Lung (tissue), 12 donors: ENCODE results near the gene TMEM129. TPM values are rescaled to one million over a fixed set of nuclear protein-coding genes. Genes with fewer than 3 reads are reported as not detected.

ENCODE experiments used
- ATAC-seq: fragments of 200-7000 bp; cut with Tn5 transposase; one replicate; pipeline ENCODE4 v1.9.1; 2020; ENCODE audit warnings: moderate number of reproducible peaks; ENCODE audit not compliant: insufficient read depth, low FRiP score
- DNase-seq, 3 donors: peaks; one replicate each; pipeline ENCODE4 v3.0.0-alpha.2; 2013 to 2017
- H3K27ac ChIP-seq, 2 donors: one replicate each; pipeline ENCODE4 v1.5.1; 2013; ENCODE audit warnings: mild to moderate bottlenecking in 2 of 2, moderate library complexity in 2 of 2, control low read depth in 1 of 2, inconsistent platforms in 1 of 2, low read depth in 1 of 2, low read length in 1 of 2
- H3K27me3 ChIP-seq, 3 donors: one replicate each; pipeline ENCODE4 v1.5.1; 2013; ENCODE audit warnings: low read length in 2 of 3; ENCODE audit not compliant: control insufficient read depth in 3 of 3, insufficient read depth in 3 of 3
- H3K36me3 ChIP-seq, 4 donors: one replicate each; pipeline ENCODE4 v1.5.1; 2013; ENCODE audit warnings: low read length in 4 of 4, mild to moderate bottlenecking in 1 of 4, moderate library complexity in 1 of 4; ENCODE audit not compliant: control insufficient read depth in 4 of 4, insufficient read depth in 4 of 4
- H3K4me1 ChIP-seq, 5 donors: one replicate each; pipeline ENCODE4 v1.5.1; 2013; ENCODE audit warnings: low read length in 5 of 5, mild to moderate bottlenecking in 2 of 5, moderate library complexity in 1 of 5; ENCODE audit not compliant: control insufficient read depth in 5 of 5, insufficient read depth in 5 of 5
- H3K4me3 ChIP-seq: one replicate; pipeline ENCODE4 v1.5.1; 2013; ENCODE audit warnings: mild to moderate bottlenecking, control low read depth, moderate library complexity
- H3K9ac ChIP-seq, 2 donors: one replicate each; pipeline ENCODE4 v1.5.1; 2013; ENCODE audit warnings: low read length in 2 of 2, control low read depth in 1 of 2; ENCODE audit not compliant: insufficient read depth in 1 of 2
- H3K9me3 ChIP-seq, 4 donors: one replicate each; pipeline ENCODE4 v1.5.1; 2013; ENCODE audit warnings: low read length in 3 of 4, mild to moderate bottlenecking in 1 of 4, moderate library complexity in 1 of 4; ENCODE audit not compliant: control insufficient read depth in 4 of 4, insufficient read depth in 3 of 4
- WGBS, 2 donors: extraction: QIAGEN DNeasy Blood & Tissue Kit; methylation state at CpG; one replicate each; pipeline ENCODE4 v1.1.7; 2013; 5-methylcytosine and 5-hydroxymethylcytosine counted together
- polyA plus RNA-seq, 2 donors: library from polyadenylated mRNA; stranded (reverse); fragments of 200-250 nt; gene quantifications; one replicate each; pipeline ENCODE4 v1.2.1, GENCODE V29; 2013
- total RNA-seq, 2 donors: library from RNA; depleted of rRNA in 1 of 2; stranded (reverse); fragments of >200 nt in 1 of 2; gene quantifications; one replicate each; pipeline ENCODE4 v1.2.1, GENCODE V29; 2014 to 2021
- TF ChIP-seq, protein P1 (sequence below): IDR thresholded peaks from 2 replicates; pipeline ENCODE4 v1.5.1; 2012; ENCODE audit warnings: mild to moderate bottlenecking; ENCODE audit errors: control extremely low read depth, extremely low read depth
- donor health status: control.
- donor health status: control.
- donor health status: Bipolar disorder and iron deficiency.
- donor health status: healthy.
- donor health status: DM: yes; HTN: yes; CAD: no.

TMEM129 gene
- total and polyA plus RNA-seq, 4 donors, result 16.6 to 45.2 (median 37.8) TPM

DNA sequence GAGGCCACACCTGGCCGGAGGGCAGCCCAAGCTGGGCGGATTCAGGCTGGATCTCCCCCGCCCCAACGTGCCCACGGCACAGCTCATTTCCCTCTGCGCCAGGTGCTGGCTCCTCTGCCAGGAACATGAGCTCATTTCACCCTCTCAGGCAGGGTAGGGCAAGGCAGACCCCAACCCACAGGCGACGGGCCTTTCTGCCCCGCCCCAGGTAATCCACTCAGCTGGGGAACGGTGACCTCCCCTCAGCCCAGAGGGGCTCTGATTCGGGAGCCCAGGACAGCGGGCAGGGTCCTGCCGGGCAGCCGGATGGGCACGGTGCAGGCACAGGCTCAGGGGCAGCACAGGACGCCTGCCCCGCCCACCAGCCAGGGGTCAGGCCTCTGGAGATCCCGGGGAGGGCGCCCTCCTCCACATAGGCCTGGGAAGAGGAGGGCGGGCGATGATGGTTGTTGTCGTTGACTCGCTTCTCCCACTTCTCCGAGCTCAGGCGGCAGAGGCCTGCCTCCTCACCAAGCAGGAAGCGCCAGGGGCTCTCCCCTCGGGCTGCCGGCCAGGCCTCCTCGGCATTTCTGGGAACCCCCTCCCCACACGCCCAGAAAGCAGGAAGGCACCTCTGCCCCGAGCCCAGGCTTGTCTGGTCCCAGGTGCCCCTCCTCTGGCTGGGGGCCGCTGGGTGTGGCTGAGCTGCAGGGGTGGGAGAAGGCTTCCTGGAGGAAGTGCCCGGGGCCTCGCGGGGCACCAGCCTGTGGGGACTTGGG lies 31.3 kb upstream of the TMEM129 start:
- no peak overlapping the region for H3K9ac ChIP-seq
- 26 to 28% methylated on average over 29 to 35 of the region's 35 CpGs for WGBS, 2 donors
- DNase-seq (peak in 2 of 3 donors; percentile 61 to 70), ATAC-seq (peak; percentile 23)
- peaks cover 0 to 22% (median 16%) of the 10 kb centered on the region in 5 donors for H3K4me1 ChIP-seq
- H3K36me3 ChIP-seq, result no peaks in the 10 kb centered on the region
- no peak overlapping the region for H3K4me3 ChIP-seq
- peak overlapping the region in 1 of 2 donors; percentile 15 for H3K27ac ChIP-seq
- TF ChIP-seq, protein P1, sequence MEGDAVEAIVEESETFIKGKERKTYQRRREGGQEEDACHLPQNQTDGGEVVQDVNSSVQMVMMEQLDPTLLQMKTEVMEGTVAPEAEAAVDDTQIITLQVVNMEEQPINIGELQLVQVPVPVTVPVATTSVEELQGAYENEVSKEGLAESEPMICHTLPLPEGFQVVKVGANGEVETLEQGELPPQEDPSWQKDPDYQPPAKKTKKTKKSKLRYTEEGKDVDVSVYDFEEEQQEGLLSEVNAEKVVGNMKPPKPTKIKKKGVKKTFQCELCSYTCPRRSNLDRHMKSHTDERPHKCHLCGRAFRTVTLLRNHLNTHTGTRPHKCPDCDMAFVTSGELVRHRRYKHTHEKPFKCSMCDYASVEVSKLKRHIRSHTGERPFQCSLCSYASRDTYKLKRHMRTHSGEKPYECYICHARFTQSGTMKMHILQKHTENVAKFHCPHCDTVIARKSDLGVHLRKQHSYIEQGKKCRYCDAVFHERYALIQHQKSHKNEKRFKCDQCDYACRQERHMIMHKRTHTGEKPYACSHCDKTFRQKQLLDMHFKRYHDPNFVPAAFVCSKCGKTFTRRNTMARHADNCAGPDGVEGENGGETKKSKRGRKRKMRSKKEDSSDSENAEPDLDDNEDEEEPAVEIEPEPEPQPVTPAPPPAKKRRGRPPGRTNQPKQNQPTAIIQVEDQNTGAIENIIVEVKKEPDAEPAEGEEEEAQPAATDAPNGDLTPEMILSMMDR, result no peak
- no peaks in the 10 kb centered on the region for H3K9me3 ChIP-seq
- no peaks in the 10 kb centered on the region for H3K27me3 ChIP-seq

DNA sequence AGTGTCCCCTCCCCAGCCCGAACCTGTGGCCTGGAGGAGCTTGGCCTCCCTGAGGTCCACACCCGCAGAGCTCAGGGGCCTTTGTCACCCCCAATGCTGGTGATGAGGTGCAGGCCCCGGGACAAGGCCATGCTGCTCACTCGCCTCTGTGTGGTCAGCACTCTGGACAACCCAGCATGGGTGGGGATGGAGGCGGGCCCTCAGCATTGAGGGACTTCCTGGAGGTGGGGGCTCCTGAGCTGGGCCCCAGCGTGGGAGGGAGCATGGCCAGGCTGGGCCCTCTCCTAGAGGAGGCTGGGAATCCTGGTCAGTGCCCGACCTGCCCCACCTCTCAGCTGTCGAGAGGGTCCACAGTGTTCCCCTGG lies 30.8 kb upstream of the TMEM129 start:
- DNase-seq (no peak), ATAC-seq (peak; percentile 3)
- TF ChIP-seq, protein P1, result no peak
- no peaks in the 10 kb centered on the region for H3K27me3 ChIP-seq
- no peak overlapping the region for H3K4me3 ChIP-seq
- H3K36me3 ChIP-seq, result no peaks in the 10 kb centered on the region
- peaks cover 0 to 22% (median 16%) of the 10 kb centered on the region in 5 donors for H3K4me1 ChIP-seq
- 62 to 75% methylated on average over 8 of the region's 8 CpGs for WGBS, 2 donors
- H3K9ac ChIP-seq, result no peak overlapping the region
- H3K27ac ChIP-seq, result no peak overlapping the region
- no peaks in the 10 kb centered on the region for H3K9me3 ChIP-seq

- H3K36me3 ChIP-seq, result no peaks in the 10 kb centered on the region
- DNase-seq, result no peak
These were observed 30.2 kb upstream of the TMEM129 start for GRCh38 chr4:1751155-1751918.

More at GRCh38 chr4:1751155-1751918, 30.2 kb upstream of the TMEM129 start:
- Histone ChIP-seq H3K4me1 (peaks cover 0 to 25% (median 16%) of the 10 kb centered on the region in 5 donors), H3K27me3 (no peaks in the 10 kb centered on the region), H3K4me3 (no peak overlapping the region), H3K9ac (no peak overlapping the region), H3K27ac (no peak overlapping the region), H3K9me3 (no peaks in the 10 kb centered on the region)
- ATAC-seq, result no peak
- TF ChIP-seq, protein P1, result no peak
- WGBS, 2 donors, result 90 to 94% methylated on average over 30 to 31 of the region's 31 CpGs
